ENCODE results near the gene NIN. TPM values are rescaled to one million over a fixed set of nuclear protein-coding genes. Genes with fewer than 3 reads are reported as not detected.

NIN gene
- total RNA-seq, 4 donors from 2014 or later, result 22.3 to 25.5 (median 22.5) TPM

DNA sequence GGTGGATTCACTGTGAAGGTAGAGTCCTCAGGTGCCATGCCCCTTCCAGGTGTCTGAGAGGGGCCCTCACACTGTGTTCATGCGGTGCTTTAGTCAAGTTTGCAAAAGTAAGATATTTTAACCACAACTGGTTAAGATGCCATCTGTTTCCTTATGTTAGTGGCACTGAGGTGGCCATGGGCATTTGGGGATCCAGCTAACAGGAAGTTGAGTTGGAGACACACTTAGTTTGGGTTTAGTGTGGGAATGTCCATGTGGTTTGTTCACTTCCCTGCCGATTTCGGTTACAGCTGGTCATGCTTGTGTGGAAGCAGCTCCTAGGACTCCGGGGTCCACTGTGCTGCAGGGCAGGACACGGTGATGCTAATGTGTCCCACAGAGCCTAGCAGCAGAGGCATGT is 23.6 kb upstream of the NIN start:
- intact Hi-C loops (cut with DNase I), result no loop called here
- 83 to 92% methylated on average over 5 of the region's 5 CpGs for WGBS, 2 donors

DNA sequence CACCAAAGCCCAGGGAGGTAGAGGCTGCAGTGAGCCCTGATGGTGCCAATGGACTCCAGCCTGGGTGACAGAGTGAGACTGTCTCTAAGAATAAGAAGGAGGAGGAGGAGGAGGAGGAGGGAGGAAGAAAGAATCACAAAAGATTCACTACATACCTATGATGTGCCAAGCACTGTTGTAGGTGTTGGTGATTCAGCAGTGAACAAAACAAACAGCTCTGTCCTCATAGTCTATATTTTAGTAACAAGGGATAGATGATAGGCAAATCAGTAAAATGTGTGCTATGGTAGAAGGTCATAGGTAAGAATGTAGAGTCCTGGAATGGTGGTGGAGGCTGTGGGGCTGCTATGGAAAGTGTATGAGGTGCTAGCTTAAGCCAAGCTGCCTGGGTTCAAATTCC is 22.9 kb upstream of the NIN start:
- TF ChIP-seq POLR2A (IDR thresholded peaks at IDR 0.05) (no peak), CTCF (IDR thresholded peaks at IDR 0.05) (no peak)
- no peaks in the 10 kb centered on the region for H3K36me3 ChIP-seq
- no peak overlapping the region for H3K27ac ChIP-seq
- no peak overlapping the region for H3K4me3 ChIP-seq (replicated peaks in 1 of 3)
- intact Hi-C loops (cut with DNase I), result no loop called here
- no peaks in the 10 kb centered on the region for H3K27me3 ChIP-seq
- no peak for DNase-seq
- H3K4me1 ChIP-seq, result no peaks in the 10 kb centered on the region
- H3K9me3 ChIP-seq, result no peaks in the 10 kb centered on the region

More for the DNA sequence above, 23.6 kb upstream of the NIN start:
- H3K4me3 ChIP-seq (replicated peaks in 1 of 3), result no peak overlapping the region
- no peaks in the 10 kb centered on the region for H3K9me3 ChIP-seq
- TF ChIP-seq POLR2A (IDR thresholded peaks at IDR 0.05), result no peak
- TF ChIP-seq CTCF (IDR thresholded peaks at IDR 0.05), result no peak
- no peak overlapping the region for H3K27ac ChIP-seq
- H3K36me3 ChIP-seq, result no peaks in the 10 kb centered on the region
- DNase-seq, result no peak
- H3K27me3 ChIP-seq, result no peaks in the 10 kb centered on the region
- peaks cover 3 to 4% of the 10 kb centered on the region in 2 donors for H3K4me1 ChIP-seq

- intact Hi-C loops (cut with DNase I), result no loop called here
- WGBS, 2 donors, result 49 to 52% methylated on average over 8 of the region's 8 CpGs
These were observed 15.4 kb upstream of the NIN start for GRCh38 chr14:50846226-50846880.

GRCh38 chr14:50845166-50845565 is 14.2 kb upstream of the NIN start:
- no peaks in the 10 kb centered on the region for H3K9me3 ChIP-seq
- no peak for DNase-seq
- no peak overlapping the region for H3K4me3 ChIP-seq (replicated peaks in 1 of 3)
- WGBS, 2 donors, result 77 to 81% methylated on average over 3 of the region's 3 CpGs
- no peak overlapping the region for H3K27ac ChIP-seq
- H3K27me3 ChIP-seq, result no peaks in the 10 kb centered on the region
- TF ChIP-seq CTCF (IDR thresholded peaks at IDR 0.05) (no peak), POLR2A (IDR thresholded peaks at IDR 0.05) (no peak)
- no peaks in the 10 kb centered on the region for H3K36me3 ChIP-seq
- intact Hi-C loops (cut with DNase I), result no loop called here
- peaks cover 17 to 20% of the 10 kb centered on the region in 2 donors for H3K4me1 ChIP-seq

More at GRCh38 chr14:50846226-50846880, 15.4 kb upstream of the NIN start:
- Histone ChIP-seq H3K27me3 (no peaks in the 10 kb centered on the region), H3K36me3 (no peaks in the 10 kb centered on the region), H3K4me1 (peaks cover 17 to 20% of the 10 kb centered on the region in 2 donors), H3K9me3 (no peaks in the 10 kb centered on the region), H3K27ac (peak overlapping the region in 2 of 3 donors; percentile 34 to 56), H3K4me3 (replicated peaks in 1 of 3) (no peak overlapping the region)
- peak; percentile 35 to 61 for DNase-seq
- TF ChIP-seq POLR2A (IDR thresholded peaks at IDR 0.05) (no peak), CTCF (IDR thresholded peaks at IDR 0.05) (no peak)

DNA sequence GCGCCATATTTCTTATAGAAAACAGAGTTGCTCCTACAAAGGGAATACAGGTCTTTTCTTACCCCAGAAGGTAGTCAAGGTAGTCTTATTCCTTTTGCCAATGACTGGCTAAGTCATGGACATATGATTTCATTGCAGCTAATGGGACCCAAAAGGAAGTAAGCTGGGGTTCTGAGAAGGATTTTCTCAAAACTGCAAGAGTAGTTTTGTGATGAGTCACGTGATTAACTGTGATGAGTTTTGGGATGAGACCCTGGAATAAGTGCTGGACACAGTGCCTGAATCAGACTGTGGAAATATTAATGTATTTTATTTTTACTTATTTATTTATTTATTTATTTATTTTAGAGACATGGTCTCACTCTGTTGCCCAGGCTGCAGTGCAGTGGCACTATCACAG is 13.4 kb upstream of the NIN start:
- Histone ChIP-seq H3K4me3 (replicated peaks in 1 of 3) (no peak overlapping the region), H3K27ac (no peak overlapping the region), H3K9me3 (no peaks in the 10 kb centered on the region), H3K4me1 (peaks cover 17 to 20% of the 10 kb centered on the region in 2 donors), H3K27me3 (no peaks in the 10 kb centered on the region), H3K36me3 (no peaks in the 10 kb centered on the region)
- TF ChIP-seq POLR2A (IDR thresholded peaks at IDR 0.05) (no peak), CTCF (IDR thresholded peaks at IDR 0.05) (no peak)
- intact Hi-C loops (cut with DNase I), result no loop called here
- no peak for DNase-seq
- 95 to 97% methylated on average over 2 of the region's 2 CpGs for WGBS, 2 donors
